Measurements from ENCODE around the gene TPRN.
A peak's percentile ranks its signal among the peaks of the same experiment; 100 is the strongest.
"Not testable (repeated sequence)": the region's sequence is repeated elsewhere in the genome, so short reads cannot be mapped to it uniquely, and the experiment has no call there.

Gene TPRN

DNA sequence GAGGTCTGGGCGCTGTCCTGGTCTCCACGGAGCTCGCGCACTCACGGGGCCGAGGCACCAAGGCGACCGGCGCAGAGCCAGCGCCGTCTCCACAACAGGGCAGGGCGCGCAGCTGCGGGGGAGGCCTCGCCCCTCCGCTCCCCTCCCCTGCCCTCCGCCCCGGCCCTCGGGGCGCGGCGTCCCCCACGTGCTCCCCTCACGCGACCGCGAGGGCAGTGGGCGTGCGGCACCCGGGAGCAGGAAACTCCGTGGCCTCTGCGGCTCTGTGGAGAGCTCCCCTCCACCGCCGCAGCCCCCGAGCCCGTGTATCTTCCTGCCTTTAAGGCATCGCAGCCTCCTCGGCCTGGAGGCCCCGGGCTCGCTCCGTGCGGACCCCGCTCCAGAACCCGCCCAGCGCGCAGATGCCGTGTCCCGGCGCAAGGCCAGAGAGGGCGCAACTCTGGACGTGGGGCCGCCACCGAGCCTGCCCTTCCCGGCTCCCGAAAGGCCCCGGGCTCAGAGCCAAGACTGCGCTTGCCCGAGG, 39.8 kb upstream of the TPRN start:
- H3K27me3 Mint-ChIP-seq, result no peaks in the 10 kb centered on the region
- H3K4me1 Mint-ChIP-seq (ENCODE audit: low read depth), result peaks cover 20% of the 10 kb centered on the region
- H3K27ac Mint-ChIP-seq, result no peak overlapping the region
- H3K4me3 Mint-ChIP-seq, result peak overlapping the region; percentile 80
- H3K9me3 Mint-ChIP-seq (ENCODE audit: low read depth), result no peaks in the 10 kb centered on the region
- peaks cover 4% of the 10 kb centered on the region for H3K36me3 Mint-ChIP-seq

DNA sequence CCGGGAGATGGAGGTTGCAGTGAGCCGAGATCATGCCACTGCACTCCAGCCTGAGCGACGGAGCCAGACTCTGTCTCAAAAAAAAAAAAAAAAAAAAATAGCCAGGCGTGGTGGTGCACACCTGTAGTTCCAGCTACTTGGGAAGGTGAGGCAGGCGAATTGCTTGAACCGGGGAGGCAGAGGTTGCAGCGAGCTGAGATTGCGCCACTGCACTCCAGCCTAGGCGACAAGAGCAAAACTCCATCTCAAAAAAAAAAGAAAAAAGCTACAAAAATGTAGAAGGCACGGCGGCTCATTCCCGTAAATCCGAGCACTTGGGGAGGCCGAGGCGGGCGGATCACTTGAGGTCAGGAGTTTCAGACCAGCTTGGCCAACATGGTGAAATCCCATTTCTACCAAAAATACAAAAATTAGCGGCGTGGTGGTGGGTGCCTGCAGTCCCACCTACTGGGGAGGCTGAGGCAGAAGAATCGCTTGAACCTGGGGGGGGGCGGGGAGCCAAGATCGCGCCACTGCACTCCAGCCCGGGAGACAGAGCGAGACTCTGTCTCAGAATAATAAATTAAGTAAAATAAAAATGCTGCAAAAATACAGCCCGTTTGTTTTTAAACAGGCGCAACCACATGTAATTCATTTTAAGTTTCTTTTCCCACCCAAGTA, 39.1 kb upstream of the TPRN start:
- H3K27me3 Mint-ChIP-seq; H3K36me3 Mint-ChIP-seq; H3K9me3 Mint-ChIP-seq (ENCODE audit: low read depth): not testable (repeated sequence)
- Mint-ChIP-seq H3K4me1 (ENCODE audit: low read depth) (peaks cover 20% of the 10 kb centered on the region), H3K27ac (peak overlapping the region; percentile 54), H3K4me3 (peak overlapping the region; percentile 80)

DNA sequence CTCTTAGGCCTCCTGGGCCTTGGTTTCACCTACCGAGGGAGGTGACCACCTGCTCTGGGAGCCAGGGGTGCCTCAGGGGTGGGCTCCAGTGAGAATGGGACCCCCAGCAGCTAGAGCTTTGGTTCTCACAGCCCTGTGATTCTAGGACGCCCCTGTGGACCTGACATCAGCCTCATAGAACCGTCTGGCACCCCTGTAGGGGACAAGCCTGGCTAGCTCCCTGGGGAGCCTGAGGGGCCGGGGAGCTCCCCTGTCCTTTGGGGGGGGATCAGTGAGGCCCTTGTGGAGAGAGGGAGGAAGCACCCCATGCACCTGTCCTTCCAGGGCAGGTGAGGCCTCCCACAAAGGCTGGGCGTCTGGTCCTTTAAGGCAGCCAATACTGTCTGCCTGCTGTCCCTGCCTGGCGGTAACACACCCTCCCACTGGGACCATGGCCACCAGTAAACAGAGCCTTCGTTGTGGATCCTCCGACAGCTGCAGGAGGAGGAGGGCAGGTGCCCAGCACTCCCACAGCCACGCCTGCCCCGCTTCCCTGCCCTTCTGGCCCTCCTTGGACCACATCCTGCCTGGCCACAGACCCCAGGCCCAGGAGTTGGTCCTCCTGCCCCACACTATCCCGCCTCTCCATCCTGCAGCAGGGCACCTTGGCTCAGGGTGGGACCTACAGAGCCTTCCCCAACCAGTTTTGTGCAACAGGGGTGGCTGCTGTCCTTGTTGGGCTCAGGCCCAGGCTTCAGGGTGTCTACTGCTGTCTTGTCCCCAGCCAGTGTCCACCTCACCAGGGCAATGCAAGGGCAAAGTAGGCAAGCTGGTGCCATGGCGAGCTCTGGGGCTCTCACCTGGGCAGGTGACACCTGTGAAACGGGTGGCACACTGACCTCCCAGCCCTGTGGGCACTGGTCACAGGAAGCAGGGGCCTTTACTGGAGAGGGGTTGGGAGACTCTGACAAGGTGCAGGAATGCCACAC, 37.5 kb upstream of the TPRN start:
- H3K4me1 Mint-ChIP-seq (ENCODE audit: low read depth), result peaks cover 20% of the 10 kb centered on the region
- H3K9me3 Mint-ChIP-seq (ENCODE audit: low read depth), result no peaks in the 10 kb centered on the region
- H3K27me3 Mint-ChIP-seq, result no peaks in the 10 kb centered on the region
- peaks cover 4% of the 10 kb centered on the region for H3K36me3 Mint-ChIP-seq
- H3K4me3 Mint-ChIP-seq, result no peak overlapping the region
- no peak overlapping the region for H3K27ac Mint-ChIP-seq

DNA sequence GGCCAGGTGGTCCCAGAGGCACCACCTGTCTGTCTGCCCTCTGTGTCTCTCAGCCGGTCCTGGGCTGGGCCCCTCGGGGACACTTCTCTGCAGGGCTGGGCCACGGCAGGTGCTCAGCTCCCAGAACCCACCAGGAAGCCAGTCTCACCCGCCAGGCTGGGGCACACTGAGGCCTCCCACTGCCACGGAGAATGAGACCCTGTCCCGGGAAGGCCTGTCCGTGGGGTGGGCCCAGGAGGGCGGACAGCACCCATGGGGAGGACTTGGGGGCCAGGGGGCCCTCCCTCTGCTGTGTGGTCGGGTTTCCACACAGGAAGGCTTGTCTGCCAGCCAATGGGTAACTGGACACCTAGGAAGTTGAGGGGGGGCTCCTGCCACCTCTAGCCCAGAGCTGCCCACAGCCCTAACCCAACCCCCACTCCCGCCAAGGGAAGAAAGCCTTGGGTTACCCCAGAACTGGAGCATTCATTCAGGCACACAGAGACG, 36.4 kb upstream of the TPRN start:
- no peaks in the 10 kb centered on the region for H3K27me3 Mint-ChIP-seq
- no peaks in the 10 kb centered on the region for H3K9me3 Mint-ChIP-seq (ENCODE audit: low read depth)
- peaks cover 10% of the 10 kb centered on the region for H3K4me1 Mint-ChIP-seq (ENCODE audit: low read depth)
- no peaks in the 10 kb centered on the region for H3K36me3 Mint-ChIP-seq
- H3K27ac Mint-ChIP-seq, result no peak overlapping the region
- H3K4me3 Mint-ChIP-seq, result no peak overlapping the region

DNA sequence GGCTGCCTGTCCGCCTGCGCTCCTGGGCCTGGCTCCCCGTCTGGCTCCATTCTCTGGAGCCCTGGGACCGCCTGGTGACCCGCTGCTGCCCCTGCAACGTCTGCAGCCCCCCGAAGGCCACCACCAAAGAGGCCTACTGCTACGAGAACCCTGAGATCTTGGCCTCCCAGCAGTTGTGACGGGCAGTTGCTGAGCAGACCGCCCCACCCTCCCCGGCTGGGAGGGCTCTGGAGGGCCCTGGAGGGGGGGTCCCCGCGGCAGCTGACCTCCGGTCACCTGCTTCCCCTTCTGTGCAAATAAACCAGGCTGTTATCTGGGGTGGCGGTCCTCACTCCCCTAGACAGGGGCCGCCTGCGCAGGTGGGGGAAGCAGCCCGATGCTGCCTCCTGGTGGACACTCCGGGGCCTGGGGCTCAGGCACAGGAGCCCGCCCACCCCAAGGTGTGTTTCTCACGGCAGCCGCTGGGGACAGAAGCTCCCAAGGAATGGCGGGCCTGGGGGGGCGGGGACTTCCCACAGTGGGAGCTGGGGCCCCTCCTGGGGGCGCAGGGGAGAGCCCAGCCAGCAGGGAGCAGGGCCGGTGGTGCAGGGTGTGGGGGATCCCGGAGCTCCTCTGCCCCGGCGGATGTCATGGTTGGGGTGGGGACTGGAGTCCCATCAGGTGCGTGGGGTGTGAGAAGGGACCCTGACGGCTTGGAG, 35.8 kb upstream of the TPRN start:
- H3K4me3 Mint-ChIP-seq, result no peak overlapping the region
- H3K27ac Mint-ChIP-seq, result no peak overlapping the region
- peaks cover 10% of the 10 kb centered on the region for H3K4me1 Mint-ChIP-seq (ENCODE audit: low read depth)
- no peaks in the 10 kb centered on the region for H3K27me3 Mint-ChIP-seq
- H3K36me3 Mint-ChIP-seq, result no peaks in the 10 kb centered on the region
- no peaks in the 10 kb centered on the region for H3K9me3 Mint-ChIP-seq (ENCODE audit: low read depth)

DNA sequence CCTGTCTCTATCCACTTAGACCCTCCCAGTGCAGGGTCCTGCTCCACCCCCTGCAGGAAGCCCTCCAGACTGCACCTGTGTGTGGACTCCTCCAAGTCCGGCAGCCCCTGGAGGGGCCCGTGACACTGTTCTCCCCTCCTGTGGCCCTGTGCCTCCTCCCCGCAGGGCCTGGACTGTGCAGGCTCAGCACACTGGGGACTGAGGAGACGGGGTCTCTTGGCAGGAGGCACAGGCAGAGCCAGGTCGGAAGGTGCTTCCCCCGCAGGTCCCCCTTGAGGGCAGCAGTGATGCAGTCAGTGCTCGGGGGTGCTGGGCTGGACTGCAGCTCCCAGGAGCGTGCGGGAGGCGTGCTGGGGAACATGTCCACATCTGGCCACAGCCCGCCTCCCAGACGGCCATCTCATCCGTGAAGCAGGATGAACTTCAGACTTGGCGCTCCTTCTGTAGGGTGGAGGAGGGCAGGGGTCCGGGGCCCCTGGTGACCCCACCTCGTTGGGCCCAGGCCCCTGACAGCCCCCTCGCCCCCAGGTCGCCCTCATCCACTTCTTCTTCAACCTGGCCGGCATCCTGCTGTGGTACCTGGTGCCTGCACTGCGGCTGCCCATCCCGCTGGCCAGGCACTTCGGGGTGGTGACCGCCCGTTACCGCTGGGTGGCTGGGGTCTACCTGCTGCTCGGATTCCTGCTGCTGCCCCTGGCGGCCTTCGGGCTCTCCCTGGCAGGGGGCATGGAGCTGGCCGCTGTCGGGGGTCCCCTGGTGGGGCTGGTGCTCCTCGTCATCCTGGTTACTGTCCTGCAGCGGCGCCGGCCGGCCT, 35.1 kb upstream of the TPRN start:
- peaks cover 8% of the 10 kb centered on the region for H3K4me1 Mint-ChIP-seq (ENCODE audit: low read depth)
- no peaks in the 10 kb centered on the region for H3K9me3 Mint-ChIP-seq (ENCODE audit: low read depth)
- no peak overlapping the region for H3K27ac Mint-ChIP-seq
- no peaks in the 10 kb centered on the region for H3K36me3 Mint-ChIP-seq
- H3K4me3 Mint-ChIP-seq, result no peak overlapping the region
- H3K27me3 Mint-ChIP-seq, result no peaks in the 10 kb centered on the region

DNA sequence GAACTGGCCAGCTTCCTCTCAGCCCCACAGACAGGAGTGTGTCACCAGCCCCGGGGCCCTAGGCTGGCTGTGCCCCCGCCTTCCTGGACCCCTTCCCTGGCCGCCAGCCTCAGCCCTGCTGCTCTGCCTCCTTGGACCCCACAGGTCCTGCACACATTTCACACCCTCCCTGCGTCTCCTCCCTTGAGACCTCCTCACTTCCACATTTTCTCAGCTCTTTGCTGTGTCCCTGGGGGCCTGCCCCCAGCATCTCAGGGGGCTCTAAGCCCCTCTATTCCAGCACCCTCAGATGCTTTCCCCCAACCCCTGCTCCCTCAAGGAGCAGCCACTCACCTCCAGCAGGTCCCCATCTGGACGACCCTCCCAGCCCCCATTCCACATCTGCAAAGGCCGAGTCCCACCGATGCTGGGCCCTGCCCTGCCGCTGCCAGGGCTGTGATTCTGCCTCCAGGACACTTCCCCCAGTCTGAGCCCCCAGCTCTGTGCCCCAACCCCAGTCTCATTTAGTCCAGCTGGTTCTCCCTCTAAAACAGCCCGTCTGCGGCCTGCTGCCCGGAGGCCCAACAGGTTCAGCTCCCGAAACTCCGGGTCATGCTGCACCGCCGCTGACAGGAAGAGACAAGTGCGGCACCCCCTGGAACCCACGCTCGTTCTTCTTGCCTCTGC, 34.4 kb upstream of the TPRN start:
- Mint-ChIP-seq H3K4me1 (ENCODE audit: low read depth) (peaks cover 8% of the 10 kb centered on the region), H3K9me3 (ENCODE audit: low read depth) (no peaks in the 10 kb centered on the region), H3K27me3 (no peaks in the 10 kb centered on the region), H3K36me3 (no peaks in the 10 kb centered on the region), H3K4me3 (no peak overlapping the region), H3K27ac (no peak overlapping the region)

DNA sequence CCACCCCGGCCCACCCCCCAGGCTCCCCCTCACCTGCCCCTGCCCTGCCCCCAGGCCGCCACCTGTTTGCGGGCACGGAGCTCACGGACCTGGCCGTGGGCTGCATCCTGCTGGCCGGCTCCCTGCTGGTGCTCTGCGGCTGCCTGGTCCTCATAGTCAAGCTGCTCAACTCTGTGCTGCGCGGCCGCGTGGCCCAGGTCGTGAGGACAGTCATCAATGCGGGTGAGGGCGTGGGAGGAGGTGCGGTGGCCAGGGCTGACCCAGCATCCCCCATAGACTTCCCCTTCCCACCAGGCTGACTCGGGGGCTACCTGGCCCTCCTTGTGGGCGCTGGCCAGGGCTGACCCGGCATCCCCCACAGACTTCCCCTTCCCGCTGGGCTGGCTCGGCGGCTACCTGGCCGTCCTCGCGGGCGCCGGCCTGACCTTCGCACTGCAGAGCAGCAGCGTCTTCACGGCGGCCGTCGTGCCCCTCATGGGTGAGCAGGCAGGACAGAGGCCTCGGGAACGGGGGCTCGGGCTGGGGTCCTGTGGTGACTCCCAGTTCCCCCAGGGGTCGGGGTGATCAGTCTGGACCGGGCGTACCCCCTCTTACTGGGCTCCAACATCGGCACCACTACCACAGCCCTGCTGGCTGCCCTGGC, 33.6 kb upstream of the TPRN start:
- H3K9me3 Mint-ChIP-seq (ENCODE audit: low read depth), result no peaks in the 10 kb centered on the region

DNA sequence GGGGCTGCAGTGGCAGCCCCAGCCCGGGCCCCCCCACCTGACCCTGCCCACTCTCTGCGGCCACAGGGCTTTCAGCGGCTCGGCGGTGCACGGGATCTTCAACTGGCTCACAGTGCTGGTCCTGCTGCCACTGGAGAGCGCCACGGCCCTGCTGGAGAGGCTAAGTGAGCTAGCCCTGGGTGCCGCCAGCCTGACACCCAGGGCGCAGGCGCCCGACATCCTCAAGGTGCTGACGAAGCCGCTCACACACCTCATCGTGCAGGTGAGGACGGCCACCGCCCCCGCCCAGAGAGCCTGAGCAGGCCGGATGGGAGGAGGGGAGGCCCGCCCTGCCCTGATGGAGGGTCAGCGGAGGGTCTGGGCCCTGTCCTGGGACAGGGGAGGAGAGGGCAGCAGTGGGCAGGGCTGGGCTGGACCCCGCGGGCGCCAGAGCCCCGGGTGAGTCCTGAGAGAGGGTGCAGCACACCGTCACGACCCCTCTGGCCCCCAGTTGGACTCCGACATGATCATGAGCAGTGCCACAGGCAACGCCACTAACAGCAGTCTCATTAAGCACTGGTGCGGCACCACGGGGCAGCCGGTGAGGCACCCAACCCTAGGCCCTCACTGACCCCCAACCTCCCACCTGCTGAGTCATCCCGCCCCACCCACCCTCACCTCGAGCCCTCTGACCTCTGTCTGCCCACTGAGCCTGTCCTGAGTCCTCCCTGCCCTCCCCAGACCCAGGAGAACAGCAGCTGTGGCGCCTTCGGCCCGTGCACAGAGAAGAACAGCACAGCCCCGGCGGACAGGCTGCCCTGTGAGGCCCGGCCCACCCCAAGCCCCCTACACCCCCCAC, 32.8 kb upstream of the TPRN start:
- Mint-ChIP-seq H3K27ac (no peak overlapping the region), H3K27me3 (no peaks in the 10 kb centered on the region), H3K36me3 (no peaks in the 10 kb centered on the region), H3K4me1 (ENCODE audit: low read depth) (peaks cover 2% of the 10 kb centered on the region), H3K4me3 (no peak overlapping the region), H3K9me3 (ENCODE audit: low read depth) (no peaks in the 10 kb centered on the region)

More for the DNA sequence above, 33.6 kb upstream of the TPRN start:
- H3K4me3 Mint-ChIP-seq, result no peak overlapping the region
- no peaks in the 10 kb centered on the region for H3K36me3 Mint-ChIP-seq
- no peaks in the 10 kb centered on the region for H3K27me3 Mint-ChIP-seq
- peaks cover 8% of the 10 kb centered on the region for H3K4me1 Mint-ChIP-seq (ENCODE audit: low read depth)
- no peak overlapping the region for H3K27ac Mint-ChIP-seq

DNA sequence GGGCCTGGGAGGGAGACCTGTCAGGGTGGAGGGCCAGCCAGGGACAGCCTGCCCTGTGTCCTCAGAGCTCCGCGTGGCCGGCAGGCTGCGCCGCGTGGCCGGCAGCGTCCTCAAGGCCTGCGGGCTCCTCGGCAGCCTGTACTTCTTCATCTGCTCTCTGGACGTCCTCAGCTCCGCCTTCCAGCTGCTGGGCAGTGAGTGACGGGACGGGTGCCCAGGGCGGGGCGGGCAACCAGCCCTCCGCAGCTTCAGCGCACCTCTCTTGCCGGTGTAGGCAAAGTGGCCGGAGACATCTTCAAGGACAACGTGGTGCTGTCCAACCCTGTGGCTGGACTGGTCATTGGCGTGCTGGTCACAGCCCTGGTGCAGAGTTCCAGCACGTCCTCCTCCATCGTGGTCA, 32.0 kb upstream of the TPRN start:
- Mint-ChIP-seq H3K4me1 (ENCODE audit: low read depth) (peaks cover 4% of the 10 kb centered on the region), H3K9me3 (ENCODE audit: low read depth) (no peaks in the 10 kb centered on the region), H3K4me3 (no peak overlapping the region), H3K36me3 (no peaks in the 10 kb centered on the region), H3K27ac (no peak overlapping the region), H3K27me3 (peaks cover 2% of the 10 kb centered on the region)

DNA sequence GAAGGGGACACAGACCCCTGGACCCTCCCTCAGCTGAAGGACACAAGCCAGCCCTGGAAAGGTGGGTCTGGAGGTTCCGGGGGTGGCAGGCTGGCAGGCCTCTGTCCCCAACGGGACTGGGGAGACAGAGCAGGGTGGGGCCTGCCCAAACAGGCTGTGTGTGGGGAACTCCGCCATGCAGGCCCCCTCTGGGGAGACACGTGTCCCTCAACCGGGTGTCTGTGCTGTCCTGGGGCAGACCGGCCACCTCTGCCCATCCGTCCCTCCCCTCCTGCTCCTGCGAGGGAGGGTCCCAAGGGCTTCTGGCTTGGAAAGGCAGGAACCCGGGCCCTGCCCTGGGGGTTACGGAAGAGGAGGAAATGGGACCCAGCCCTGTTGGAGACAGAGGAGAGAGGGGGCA, 31.6 kb upstream of the TPRN start:
- H3K27ac Mint-ChIP-seq, result no peak overlapping the region
- peaks cover 5% of the 10 kb centered on the region for H3K4me1 Mint-ChIP-seq (ENCODE audit: low read depth)

DNA sequence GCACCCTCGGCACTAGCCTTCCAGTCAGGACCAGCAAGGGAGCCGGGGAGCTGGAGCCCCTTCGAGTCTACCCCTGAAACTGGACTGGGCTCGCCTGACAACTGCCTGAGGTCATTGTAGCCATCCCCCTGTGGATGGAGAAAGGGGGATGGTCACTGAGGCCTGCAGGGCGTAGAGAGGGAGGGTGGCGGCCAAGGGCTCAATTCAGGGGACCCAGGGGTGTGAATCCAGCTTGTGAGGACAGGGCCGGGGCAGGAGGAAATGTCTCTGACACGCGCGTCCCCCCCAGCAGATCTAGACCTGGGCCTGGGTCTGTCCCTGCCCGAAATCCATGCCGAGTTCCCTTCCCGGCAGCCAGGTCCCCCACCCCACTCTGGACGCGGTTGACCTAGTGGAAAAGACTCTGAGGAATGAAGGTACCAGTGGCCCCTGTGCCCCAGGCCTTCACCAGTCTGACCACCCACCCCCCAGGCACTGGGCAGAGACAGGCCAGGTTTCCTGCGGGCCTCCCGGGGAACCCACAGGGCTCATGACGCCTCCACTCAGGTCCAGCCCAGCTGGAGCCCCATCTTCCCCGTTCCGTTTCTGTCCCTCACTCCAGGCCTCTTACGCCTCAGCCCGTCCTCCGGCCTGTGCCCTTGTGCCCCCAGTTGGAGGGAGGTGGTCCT, 31.0 kb upstream of the TPRN start:
- no peaks in the 10 kb centered on the region for H3K36me3 Mint-ChIP-seq
- peaks cover 2% of the 10 kb centered on the region for H3K27me3 Mint-ChIP-seq
- H3K9me3 Mint-ChIP-seq (ENCODE audit: low read depth), result no peaks in the 10 kb centered on the region
- H3K4me1 Mint-ChIP-seq (ENCODE audit: low read depth), result peaks cover 3% of the 10 kb centered on the region
- no peak overlapping the region for H3K4me3 Mint-ChIP-seq
- H3K27ac Mint-ChIP-seq, result no peak overlapping the region

More for the DNA sequence above, 31.6 kb upstream of the TPRN start:
- Mint-ChIP-seq H3K36me3 (no peaks in the 10 kb centered on the region), H3K4me3 (no peak overlapping the region), H3K27me3 (peaks cover 2% of the 10 kb centered on the region), H3K9me3 (ENCODE audit: low read depth) (no peaks in the 10 kb centered on the region)

Data from activated naive CD8-positive, alpha-beta T cell (primary cell).